ENCODE results near the gene ZFYVE27. TPM values are rescaled to one million over a fixed set of nuclear protein-coding genes. Genes with fewer than 3 reads are reported as not detected.

ZFYVE27 gene
- polyA plus RNA-seq, 3 donors, result 6.2 to 31.1 (median 9.7) TPM

GRCh38 chr10:97779492-97779891 is 42.6 kb downstream of the ZFYVE27 start:
- Histone ChIP-seq H3K27me3 (ENCODE audit: control insufficient read depth in 2 of 2, insufficient read depth in 2 of 2, low read length in 2 of 2) (no peaks in the 10 kb centered on the region), H3K4me2 (replicated peaks; ENCODE audit: extremely low read depth, low read length, poor library complexity, severe bottlenecking) (no peak overlapping the region), H4K20me1 (ENCODE audit: insufficient read depth, low read length) (no peaks in the 10 kb centered on the region), H3K4me1 (ENCODE audit: control insufficient read depth in 1 of 2, insufficient read depth in 2 of 2, low read length in 2 of 2) (no peaks in the 10 kb centered on the region), H3K4me3 (replicated peaks in 1 of 3; ENCODE audit: low read depth in 2 of 3, low read length in 3 of 3) (no peak overlapping the region), H3K9ac (ENCODE audit: insufficient read depth, low read length, poor library complexity, severe bottlenecking) (no peak overlapping the region), H3K79me2 (ENCODE audit: insufficient read depth, low read length) (no peaks in the 10 kb centered on the region), H3K9me3 (replicated peaks in 1 of 2; ENCODE audit: control insufficient read depth in 1 of 2, insufficient read depth in 1 of 2, low read length in 2 of 2) (no peaks in the 10 kb centered on the region), H3K36me3 (replicated peaks in 1 of 2; ENCODE audit: control insufficient read depth in 1 of 2, insufficient read depth in 2 of 2, low read length in 2 of 2) (no peaks in the 10 kb centered on the region), H3K27ac (ENCODE audit: low read depth in 1 of 2, low read length in 2 of 2) (no peak overlapping the region), H2AFZ (ENCODE audit: insufficient read depth, low read depth, low read length, poor library complexity, severe bottlenecking) (no peak overlapping the region)
- WGBS (ENCODE audit: insufficient coverage), result 82% methylated on average over 2 of the region's 4 CpGs
- no peak overlapping the region for H3K4me3 Mint-ChIP-seq
- no peaks in the 10 kb centered on the region for H3K9me3 Mint-ChIP-seq
- no peak for TF ChIP-seq CTCF (IDR thresholded peaks at IDR 0.05)
- no peak for DNase-seq
- no peak overlapping the region for H3K27ac Mint-ChIP-seq
- H3K27me3 Mint-ChIP-seq (ENCODE audit: low read depth in 3 of 3), result peaks cover 7 to 13% (median 9%) of the 10 kb centered on the region in 3 donors
- intact Hi-C loops (cut with micrococcal nuclease), result no loop called here
- no peaks in the 10 kb centered on the region for H3K36me3 Mint-ChIP-seq
- no peaks in the 10 kb centered on the region for H3K4me1 Mint-ChIP-seq

GRCh38 chr10:97779975-97780374 is 43.0 kb downstream of the ZFYVE27 start:
- WGBS (ENCODE audit: insufficient coverage), result no CpG with 5 or more reads among the region's 3 CpGs
- intact Hi-C loops (cut with micrococcal nuclease), result no loop called here
- H3K4me3 Mint-ChIP-seq, result no peak overlapping the region
- no peak overlapping the region for H3K4me3 ChIP-seq (replicated peaks in 1 of 3; ENCODE audit: low read depth in 2 of 3, low read length in 3 of 3)
- H3K9me3 Mint-ChIP-seq, result no peaks in the 10 kb centered on the region
- no peaks in the 10 kb centered on the region for H3K9me3 ChIP-seq (replicated peaks in 1 of 2; ENCODE audit: control insufficient read depth in 1 of 2, insufficient read depth in 1 of 2, low read length in 2 of 2)
- H3K4me1 Mint-ChIP-seq, result no peaks in the 10 kb centered on the region
- no peak for DNase-seq
- peaks cover 6 to 13% (median 7%) of the 10 kb centered on the region in 3 donors for H3K27me3 Mint-ChIP-seq (ENCODE audit: low read depth in 3 of 3)
- peak overlapping the region in 1 of 7 donors; percentile 4 for H3K27ac Mint-ChIP-seq
- no peak for TF ChIP-seq CTCF (IDR thresholded peaks at IDR 0.05)
- H4K20me1 ChIP-seq (ENCODE audit: insufficient read depth, low read length), result no peaks in the 10 kb centered on the region
- H3K9ac ChIP-seq (ENCODE audit: insufficient read depth, low read length, poor library complexity, severe bottlenecking), result no peak overlapping the region
- H3K36me3 ChIP-seq (replicated peaks in 1 of 2; ENCODE audit: control insufficient read depth in 1 of 2, insufficient read depth in 2 of 2, low read length in 2 of 2), result no peaks in the 10 kb centered on the region
- H3K27ac ChIP-seq (ENCODE audit: low read depth in 1 of 2, low read length in 2 of 2), result no peak overlapping the region
- no peaks in the 10 kb centered on the region for H3K27me3 ChIP-seq (ENCODE audit: control insufficient read depth in 2 of 2, insufficient read depth in 2 of 2, low read length in 2 of 2)
- no peaks in the 10 kb centered on the region for H3K79me2 ChIP-seq (ENCODE audit: insufficient read depth, low read length)
- H3K36me3 Mint-ChIP-seq, result no peaks in the 10 kb centered on the region
- no peak overlapping the region for H3K4me2 ChIP-seq (replicated peaks; ENCODE audit: extremely low read depth, low read length, poor library complexity, severe bottlenecking)
- no peak overlapping the region for H2AFZ ChIP-seq (ENCODE audit: insufficient read depth, low read depth, low read length, poor library complexity, severe bottlenecking)
- H3K4me1 ChIP-seq (ENCODE audit: control insufficient read depth in 1 of 2, insufficient read depth in 2 of 2, low read length in 2 of 2), result no peaks in the 10 kb centered on the region
